Measurements from ENCODE around the gene AATF.

The AATF gene

DNA sequence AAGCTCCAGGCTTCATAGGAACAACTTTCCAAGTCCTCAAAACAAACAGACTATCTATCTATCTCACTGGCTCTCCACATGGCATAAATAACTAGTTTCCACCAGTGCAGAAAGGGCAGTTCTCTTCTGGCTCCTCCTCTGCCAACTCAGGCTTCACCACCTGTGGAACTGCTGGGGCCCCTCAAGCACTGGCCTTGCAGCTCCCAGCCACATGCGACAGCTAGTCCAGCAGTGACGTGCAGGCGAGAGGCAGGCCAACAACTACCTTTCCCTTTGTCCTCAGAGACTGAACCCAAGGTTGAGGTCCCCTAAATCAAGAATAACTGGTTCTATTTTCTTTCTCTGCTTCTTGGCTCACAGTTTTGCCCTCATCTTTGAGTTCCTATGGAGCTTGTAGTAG lies 137.6 kb downstream of the AATF start:
- DNase-seq: no peak

DNA sequence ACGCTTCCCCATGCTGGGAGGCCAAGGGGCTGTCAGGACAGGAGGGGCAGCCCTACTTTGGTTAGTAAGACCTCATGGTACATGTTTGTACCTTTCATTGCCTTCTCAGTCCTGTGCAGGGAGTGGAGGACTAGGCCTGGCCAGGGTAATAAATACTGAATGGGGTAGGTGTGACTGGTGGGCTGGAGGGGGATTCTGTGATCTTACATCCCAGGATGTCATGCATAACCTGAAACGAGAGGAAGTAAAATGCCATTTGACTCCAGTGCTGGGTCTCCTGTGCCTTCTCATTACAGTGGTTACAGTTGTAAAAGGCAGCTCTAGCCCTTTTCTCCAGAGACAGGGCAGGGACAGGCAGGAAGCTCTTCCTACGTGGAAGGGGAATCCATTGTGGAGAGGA lies 138.2 kb downstream of the AATF start:
- no peak for DNase-seq

- no peak for DNase-seq
These were observed 138.9 kb downstream of the AATF start for GRCh38 chr17:37087683-37088082.

- no peak for DNase-seq
These were observed 139.7 kb downstream of the AATF start for GRCh38 chr17:37088459-37088858.

DNA sequence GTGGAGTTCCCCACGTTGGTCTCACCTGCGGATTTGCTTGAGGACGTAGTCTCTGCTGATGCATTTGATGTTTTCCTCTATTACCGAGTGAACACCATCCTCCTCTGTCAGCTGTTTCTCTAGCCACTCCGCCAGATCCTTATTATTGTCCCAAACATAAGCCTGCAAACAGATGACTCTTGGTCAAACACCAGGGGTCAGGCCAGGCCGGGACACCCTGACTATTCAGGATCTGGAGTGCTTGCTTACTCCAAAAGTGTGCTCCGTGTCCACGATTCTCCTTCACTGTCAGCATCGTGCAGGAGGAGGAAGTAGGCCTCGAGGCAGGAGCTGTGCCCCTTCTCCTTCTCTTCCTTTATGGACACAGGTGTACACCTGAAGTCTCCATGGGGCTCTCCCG lies 140.2 kb downstream of the AATF start:
- no peak for DNase-seq

DNA sequence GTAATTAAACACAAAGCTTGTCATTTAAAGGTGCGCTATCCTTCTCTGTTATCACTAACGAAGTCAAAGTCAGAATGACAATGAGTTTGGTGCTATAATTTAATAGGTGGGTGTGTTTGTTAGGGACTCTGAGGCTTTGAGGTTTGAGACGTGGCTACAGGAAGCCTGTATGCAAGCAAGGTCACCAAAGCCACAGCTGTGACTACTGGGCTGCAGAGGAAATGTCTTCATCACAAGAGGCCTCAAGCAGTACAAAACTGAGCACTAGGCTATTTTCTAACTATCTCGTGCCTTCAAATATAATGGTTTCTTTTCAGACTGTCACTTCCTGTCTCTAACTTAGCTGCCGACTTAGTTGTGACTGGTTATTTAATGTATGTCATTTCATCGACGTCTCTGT lies 141.2 kb downstream of the AATF start:
- no peak for DNase-seq

GRCh38 chr17:37090941-37091340 lies 142.2 kb downstream of the AATF start:
- no peak for DNase-seq

DNA sequence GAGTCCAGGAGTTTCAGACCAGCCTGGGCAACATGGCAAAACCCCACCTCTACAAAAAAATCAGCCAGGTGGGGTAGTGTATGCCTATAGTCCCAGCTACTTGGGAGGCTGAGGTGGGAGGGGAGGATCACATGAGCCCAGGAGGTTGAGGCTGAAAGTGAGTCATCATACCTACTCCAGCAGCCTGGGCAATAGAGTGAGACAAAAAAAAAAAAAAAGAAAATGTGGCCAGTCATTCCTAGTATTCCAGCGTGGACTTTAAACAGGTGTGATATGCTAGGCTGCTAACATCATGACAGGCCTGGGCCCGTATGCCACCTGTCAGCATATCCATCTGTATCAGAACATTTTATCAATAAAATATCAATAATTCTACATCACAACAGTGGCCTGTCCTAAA lies 143.3 kb downstream of the AATF start:
- DNase-seq: no peak

DNA sequence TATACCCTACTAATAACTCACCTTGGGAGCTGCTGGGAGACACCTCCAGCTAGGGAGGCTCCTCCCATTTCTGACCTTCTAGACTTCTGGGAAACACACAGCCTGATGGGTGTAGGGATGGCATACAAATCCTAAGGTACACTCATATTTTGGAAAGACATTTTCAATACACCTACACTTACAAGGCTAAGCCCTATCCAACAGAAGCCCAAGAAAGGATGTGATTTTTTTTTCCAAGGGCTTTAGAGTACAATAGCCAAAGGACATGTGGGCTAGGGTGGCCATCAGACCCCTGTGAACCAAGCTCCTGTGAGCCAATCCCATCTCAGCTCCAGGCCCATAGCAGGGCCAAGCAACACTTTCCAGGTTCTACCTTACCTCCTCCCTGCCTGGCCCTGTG lies 143.9 kb downstream of the AATF start:
- no peak for DNase-seq

- no peak for DNase-seq
These were observed 145.6 kb downstream of the AATF start for GRCh38 chr17:37094391-37094790.

- DNase-seq: no peak
These were observed 147.3 kb downstream of the AATF start for GRCh38 chr17:37096071-37096470.

- DNase-seq: no peak
These were observed 148.4 kb downstream of the AATF start for GRCh38 chr17:37097154-37097553.

- no peak for DNase-seq
These were observed 149.4 kb downstream of the AATF start for GRCh38 chr17:37098152-37098551.

GRCh38 chr17:37098910-37099664 lies 150.3 kb downstream of the AATF start:
- DNase-seq: no peak

- no peak for DNase-seq
These were observed 151.5 kb downstream of the AATF start for GRCh38 chr17:37100231-37100630.

- no peak for DNase-seq
These were observed 152.6 kb downstream of the AATF start for GRCh38 chr17:37101306-37101705.

DNA sequence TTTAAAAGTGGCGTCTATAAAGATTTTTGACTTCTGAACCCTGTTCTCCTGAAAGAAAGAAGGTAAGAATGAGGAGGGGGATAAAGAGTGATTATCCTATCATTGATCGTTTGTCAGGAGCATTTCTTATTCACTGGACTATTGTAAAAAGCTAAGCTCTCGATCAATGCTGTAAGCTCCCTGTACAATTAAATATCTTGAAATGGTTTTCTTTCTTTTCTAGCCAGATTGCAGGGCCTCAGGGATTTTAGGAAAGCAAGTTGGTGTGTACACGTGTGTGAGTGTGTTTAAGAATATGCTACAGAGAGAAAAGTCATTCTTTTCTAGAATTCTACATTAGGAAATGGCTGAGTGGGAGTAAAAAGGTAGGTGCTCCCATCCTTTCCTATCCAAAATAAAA lies 154.5 kb downstream of the AATF start:
- no peak for DNase-seq

DNA sequence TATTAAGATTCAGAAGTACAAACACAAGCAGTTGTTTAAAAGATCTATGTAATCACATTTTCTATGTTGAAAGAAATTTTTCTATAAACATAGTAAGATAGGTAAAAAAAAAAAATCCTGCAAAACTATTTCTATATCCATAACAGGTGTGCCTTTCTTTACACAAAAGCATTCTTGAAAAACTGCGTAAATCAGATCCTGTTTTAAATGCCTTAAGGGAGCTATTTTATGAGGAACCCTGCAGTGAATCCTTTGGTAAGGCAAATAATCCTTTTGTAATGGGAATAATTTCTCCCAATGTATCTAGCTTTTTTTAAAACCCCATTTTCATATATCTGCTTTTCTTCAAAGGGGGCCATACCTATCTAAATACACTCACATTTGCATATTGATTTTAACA lies 157.3 kb downstream of the AATF start:
- DNase-seq: no peak

All from activated naive CD4-positive, alpha-beta T cell treated with anti-CD3 and anti-CD28 coated beads, Interleukin-2, amount 50 U/mL, for 16 hours (primary cell).